Measurements from ENCODE around the gene RASD2. TPM values are rescaled to one million over a fixed set of nuclear protein-coding genes. Genes with fewer than 3 reads are reported as not detected.

Gene RASD2
- total and polyA plus RNA-seq, 2 donors (not counting 1 experiment from before 2014, with no cell fraction given), result 0.07 TPM; not detected in 1

DNA sequence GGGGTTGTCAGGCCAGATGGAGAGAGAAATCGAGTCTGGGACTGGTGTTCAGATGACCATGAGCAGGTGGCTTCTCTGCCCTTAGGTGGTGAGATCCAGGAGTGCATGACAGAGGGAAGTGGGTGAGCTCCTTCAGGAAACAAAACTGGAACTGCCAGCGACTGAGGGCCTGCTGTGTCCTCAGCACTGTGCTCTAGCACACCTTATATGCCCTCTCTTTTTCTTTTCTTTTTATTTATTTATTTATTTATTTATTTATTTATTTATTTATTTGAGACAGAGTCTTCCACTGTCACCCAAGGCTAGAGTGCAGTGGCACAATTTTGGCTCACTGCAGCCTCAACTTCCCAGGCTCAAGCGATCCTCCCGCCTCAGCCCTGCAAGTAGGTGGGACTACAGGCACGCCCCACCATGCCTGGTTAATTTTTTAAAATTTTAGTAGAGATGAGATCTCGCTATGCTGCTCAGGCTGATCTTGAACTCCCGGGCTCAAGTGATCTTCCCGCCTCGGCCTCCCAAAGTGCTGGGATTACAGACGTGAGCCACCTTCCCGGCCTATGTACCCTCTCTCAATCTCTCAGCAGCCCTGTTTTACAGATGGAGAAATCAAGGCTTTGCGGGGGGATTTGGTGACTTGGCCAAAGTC, 14.8 kb upstream of the RASD2 start:
- no peak overlapping the region for H3K27ac Mint-ChIP-seq
- WGBS (ENCODE audit: insufficient coverage), result 94% methylated on average over 9 of the region's 12 CpGs
- Histone ChIP-seq H3K9me3 (ENCODE audit: control extremely low read depth in 1 of 3, control insufficient read depth in 2 of 3, insufficient read depth in 1 of 3, low read length in 2 of 3) (peaks cover 0 to 20% (median 6%) of the 10 kb centered on the region in 3 donors), H3K79me2 (ENCODE audit: control insufficient read depth, insufficient read depth, low read length) (no peaks in the 10 kb centered on the region), H4K20me1 (ENCODE audit: control insufficient read depth, insufficient read depth, low read length, poor library complexity, severe bottlenecking) (no peaks in the 10 kb centered on the region), H3K27ac (ENCODE audit: low read length in 2 of 2) (no peak overlapping the region), H3K27me3 (replicated peaks in 1 of 4; ENCODE audit: control extremely low read depth in 1 of 4, control insufficient read depth in 3 of 4, insufficient read depth in 4 of 4, low read length in 3 of 4) (peaks cover 0 to 19% (median 3%) of the 10 kb centered on the region in 4 experiments), H3K9ac (ENCODE audit: low read length) (no peak overlapping the region), H3K4me2 (replicated peaks; ENCODE audit: low read depth, low read length, poor library complexity, severe bottlenecking) (no peak overlapping the region), H2AFZ (ENCODE audit: insufficient read depth, low read depth, low read length, poor library complexity, severe bottlenecking) (no peak overlapping the region), H3K4me3 (ENCODE audit: control extremely low read depth in 1 of 5, extremely low read depth in 1 of 5, insufficient read depth in 1 of 5, low read depth in 2 of 5, low read length in 4 of 5) (no peak overlapping the region), H3K36me3 (replicated peaks in 1 of 2; ENCODE audit: control extremely low read depth in 1 of 2, control insufficient read depth in 1 of 2, extremely low read depth in 1 of 2, insufficient read depth in 2 of 2, low read length in 1 of 2) (no peaks in the 10 kb centered on the region), H3K4me1 (ENCODE audit: control insufficient read depth in 2 of 2, insufficient read depth in 2 of 2, low read length in 2 of 2) (peaks cover 10 to 19% of the 10 kb centered on the region in 2 donors)
- intact Hi-C loops (cut with micrococcal nuclease), result no loop called here
- TF ChIP-seq EZH2 (IDR thresholded peaks at IDR 0.05; ENCODE audit: borderline replicate concordance, insufficient read depth, low read depth, low read length, poor library complexity, severe bottlenecking) (no peak), CTCF (IDR thresholded peaks at IDR 0.05) (no peak)
- H3K4me1 Mint-ChIP-seq, result peaks cover 15% of the 10 kb centered on the region
- no peak for DNase-seq
- peaks cover 21% of the 10 kb centered on the region for H3K27me3 Mint-ChIP-seq
- H3K9me3 Mint-ChIP-seq (ENCODE audit: insufficient read depth), result no peaks in the 10 kb centered on the region
- no peak overlapping the region for H3K4me3 Mint-ChIP-seq
- POLR2A ChIA-PET, result no interaction called here
- CTCF ChIA-PET, result interaction anchor here (0.6 kb wide), 1 partner anchor 174 kb away, joined by 3 read pairs; no protein-coding TSS in a partner anchor
- no peak for ATAC-seq (ENCODE audit: low read depth)

DNA sequence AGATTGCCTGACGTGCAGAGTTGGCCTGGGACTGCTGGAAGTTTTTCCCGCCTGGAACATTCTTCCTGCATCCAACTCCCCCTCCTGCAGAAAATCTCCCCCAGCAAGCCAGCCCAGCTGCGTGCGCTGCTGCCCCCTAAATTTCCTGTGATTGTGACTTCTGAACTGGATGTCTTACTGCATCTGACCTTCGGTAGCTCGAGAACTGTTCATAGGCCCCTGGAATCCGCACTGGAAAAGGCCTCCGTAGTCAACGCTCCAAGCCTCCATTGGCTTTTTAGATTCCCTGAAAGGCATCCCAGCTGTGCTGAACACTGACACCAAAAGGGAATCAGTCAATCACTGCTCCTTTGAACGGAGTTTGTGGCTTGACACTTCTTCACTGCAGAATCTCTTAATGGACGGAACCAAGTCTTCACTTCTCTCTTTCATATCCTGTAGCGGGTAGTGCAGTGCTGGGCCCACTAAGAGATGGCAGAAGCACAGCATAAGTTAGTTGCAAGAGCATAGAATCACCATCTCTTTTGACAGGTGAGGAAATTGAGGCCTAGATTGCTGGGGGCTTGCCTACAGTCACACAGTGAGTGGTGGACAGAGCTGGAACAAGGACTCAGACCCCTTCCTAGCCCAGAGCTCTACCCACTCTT, 14.2 kb upstream of the RASD2 start:
- H3K9me3 ChIP-seq (ENCODE audit: control extremely low read depth in 1 of 3, control insufficient read depth in 2 of 3, insufficient read depth in 1 of 3, low read length in 2 of 3), result peaks cover 0 to 20% (median 6%) of the 10 kb centered on the region in 3 donors
- H3K27ac Mint-ChIP-seq, result no peak overlapping the region
- 94% methylated on average over 10 of the region's 12 CpGs for WGBS (ENCODE audit: insufficient coverage)
- peaks cover 0 to 12% (median 0%) of the 10 kb centered on the region in 4 experiments for H3K27me3 ChIP-seq (replicated peaks in 1 of 4; ENCODE audit: control extremely low read depth in 1 of 4, control insufficient read depth in 3 of 4, insufficient read depth in 4 of 4, low read length in 3 of 4)
- H3K4me2 ChIP-seq (replicated peaks; ENCODE audit: low read depth, low read length, poor library complexity, severe bottlenecking), result peak overlapping the region; percentile 7
- H3K27me3 Mint-ChIP-seq, result peaks cover 17% of the 10 kb centered on the region
- H3K9me3 Mint-ChIP-seq (ENCODE audit: insufficient read depth), result no peaks in the 10 kb centered on the region
- POLR2A ChIA-PET, result interaction anchor here (0.6 kb wide), 1 partner anchor 156 kb away, joined by 5 read pairs; no protein-coding TSS in a partner anchor
- H3K4me3 ChIP-seq (ENCODE audit: control extremely low read depth in 1 of 5, extremely low read depth in 1 of 5, insufficient read depth in 1 of 5, low read depth in 2 of 5, low read length in 4 of 5), result no peak overlapping the region
- ATAC-seq (ENCODE audit: low read depth), result no peak
- peaks cover 15% of the 10 kb centered on the region for H3K4me1 Mint-ChIP-seq
- no peaks in the 10 kb centered on the region for H3K79me2 ChIP-seq (ENCODE audit: control insufficient read depth, insufficient read depth, low read length)
- no peak overlapping the region for H3K4me3 Mint-ChIP-seq
- CTCF ChIA-PET, result no interaction called here
- DNase-seq, result no peak
- TF ChIP-seq CTCF (IDR thresholded peaks at IDR 0.05) (no peak), EZH2 (IDR thresholded peaks at IDR 0.05; ENCODE audit: borderline replicate concordance, insufficient read depth, low read depth, low read length, poor library complexity, severe bottlenecking) (no peak)
- H3K9ac ChIP-seq (ENCODE audit: low read length), result no peak overlapping the region
- H3K4me1 ChIP-seq (ENCODE audit: control insufficient read depth in 2 of 2, insufficient read depth in 2 of 2, low read length in 2 of 2), result peaks cover 10 to 19% of the 10 kb centered on the region in 2 donors
- no peaks in the 10 kb centered on the region for H4K20me1 ChIP-seq (ENCODE audit: control insufficient read depth, insufficient read depth, low read length, poor library complexity, severe bottlenecking)
- no peak overlapping the region for H3K27ac ChIP-seq (ENCODE audit: low read length in 2 of 2)
- H3K36me3 ChIP-seq (replicated peaks in 1 of 2; ENCODE audit: control extremely low read depth in 1 of 2, control insufficient read depth in 1 of 2, extremely low read depth in 1 of 2, insufficient read depth in 2 of 2, low read length in 1 of 2), result no peaks in the 10 kb centered on the region
- intact Hi-C loops (cut with micrococcal nuclease), result no loop called here
- H2AFZ ChIP-seq (ENCODE audit: insufficient read depth, low read depth, low read length, poor library complexity, severe bottlenecking), result no peak overlapping the region

All from B cell (primary cell).